ENCODE data around the gene LTF.

GRCh38 chr3:46477756-46478155 is 13.1 kb upstream of the LTF start:
- TF ChIP-seq EZH2 (conservative IDR thresholded peaks at IDR 0.05; ENCODE audit: low read depth, low read length) (no peak), RNF219 (CRISPR knock-in tag; IDR thresholded peaks at IDR 0.05) (no peak), NFAT5 (CRISPR knock-in tag; IDR thresholded peaks at IDR 0.05) (no peak)

All from HepG2 (cell line).